ENCODE measurements around the gene TRAF3IP3.

TRAF3IP3 gene

DNA sequence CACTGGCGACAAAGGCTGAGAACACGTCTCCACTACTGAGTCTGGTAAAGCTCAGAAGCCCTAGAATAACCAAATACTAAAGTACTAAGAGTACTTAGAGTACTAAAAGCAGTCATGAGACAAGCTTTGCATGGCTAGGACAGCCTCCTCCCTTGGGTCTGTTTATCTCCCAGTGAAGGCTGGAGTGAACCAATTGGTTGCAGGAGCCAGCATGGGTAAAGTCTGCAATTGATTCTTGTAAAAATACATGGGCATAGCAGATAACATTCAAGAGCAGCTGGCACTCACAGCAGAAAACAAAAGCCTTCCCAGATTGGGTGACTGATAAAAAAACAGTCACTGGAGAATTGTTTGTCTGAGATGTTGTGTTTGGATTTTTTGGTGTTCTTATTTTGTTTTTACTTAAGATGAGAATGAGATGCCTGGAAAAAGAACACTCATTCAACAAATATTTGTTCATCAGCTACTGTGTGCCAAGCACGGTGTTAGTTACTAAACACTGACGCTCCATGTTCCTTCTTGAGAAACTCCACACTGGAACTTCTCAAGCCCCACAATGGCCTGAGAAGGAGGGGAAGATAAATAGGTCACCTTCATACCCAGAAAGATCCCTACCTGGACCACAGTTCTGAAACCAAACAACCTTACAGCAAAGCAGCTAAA, 46.4 kb downstream of the TRAF3IP3 start:
- DNase-seq, result no peak

DNA sequence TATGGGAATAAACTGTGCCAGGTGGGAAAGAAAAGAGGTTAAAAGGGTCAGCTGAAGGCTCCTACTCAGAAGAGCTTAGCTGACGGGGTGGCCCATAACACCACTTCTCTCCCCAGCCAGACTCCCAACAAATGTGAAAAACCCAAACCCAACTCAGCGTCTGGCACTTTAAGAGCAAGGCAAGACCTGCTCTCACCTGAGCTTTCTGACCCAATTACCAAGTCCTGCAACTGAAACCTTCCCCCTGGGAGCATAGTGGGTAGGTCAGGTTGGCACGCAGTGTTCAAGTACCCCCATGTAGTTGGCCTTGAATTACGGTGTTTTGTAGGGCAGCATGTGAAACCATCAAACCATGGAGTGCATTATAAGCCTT, 46.9 kb downstream of the TRAF3IP3 start:
- DNase-seq, result no peak

DNA sequence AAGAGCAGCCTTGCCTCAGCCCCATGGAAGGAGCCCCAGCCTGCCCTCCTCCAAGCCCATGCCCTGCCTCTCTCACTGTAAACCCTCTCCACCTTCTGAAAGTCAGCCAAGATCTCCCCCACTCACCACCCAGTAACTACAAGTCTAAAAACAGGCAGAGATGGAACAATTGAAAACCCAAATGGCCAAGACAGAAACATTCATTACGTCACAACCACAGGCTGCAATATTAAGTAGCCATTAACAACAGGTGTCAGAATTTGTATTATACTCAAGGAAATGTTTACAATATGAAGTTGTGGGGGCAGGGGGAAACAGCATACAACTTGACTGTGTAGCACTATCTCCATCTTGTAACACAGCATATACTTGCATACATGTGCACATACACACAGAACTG, 47.7 kb downstream of the TRAF3IP3 start:
- DNase-seq, result no peak

DNA sequence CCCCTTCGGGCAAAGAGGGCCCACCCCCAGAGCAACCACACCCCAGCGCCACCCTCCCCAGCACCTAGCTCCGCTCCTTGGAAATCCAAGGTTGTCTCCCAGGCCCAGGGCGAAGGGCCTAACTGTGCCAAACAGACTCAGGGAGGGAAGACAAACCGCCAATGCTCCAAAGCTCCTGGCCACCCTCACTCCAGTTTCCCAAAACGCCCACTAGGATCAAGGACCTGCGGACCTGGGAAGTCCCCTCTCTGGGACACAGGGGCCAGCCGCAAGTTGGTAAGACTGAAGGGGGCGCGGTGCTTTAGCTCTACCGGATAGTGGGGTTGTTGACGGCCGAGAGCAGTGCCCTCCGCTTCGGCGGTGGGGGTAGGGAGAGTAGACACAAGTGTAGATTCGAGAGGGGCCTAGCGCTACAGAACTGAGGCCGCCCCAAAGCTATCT, 49.5 kb downstream of the TRAF3IP3 start:
- DNase-seq, result no peak

DNA sequence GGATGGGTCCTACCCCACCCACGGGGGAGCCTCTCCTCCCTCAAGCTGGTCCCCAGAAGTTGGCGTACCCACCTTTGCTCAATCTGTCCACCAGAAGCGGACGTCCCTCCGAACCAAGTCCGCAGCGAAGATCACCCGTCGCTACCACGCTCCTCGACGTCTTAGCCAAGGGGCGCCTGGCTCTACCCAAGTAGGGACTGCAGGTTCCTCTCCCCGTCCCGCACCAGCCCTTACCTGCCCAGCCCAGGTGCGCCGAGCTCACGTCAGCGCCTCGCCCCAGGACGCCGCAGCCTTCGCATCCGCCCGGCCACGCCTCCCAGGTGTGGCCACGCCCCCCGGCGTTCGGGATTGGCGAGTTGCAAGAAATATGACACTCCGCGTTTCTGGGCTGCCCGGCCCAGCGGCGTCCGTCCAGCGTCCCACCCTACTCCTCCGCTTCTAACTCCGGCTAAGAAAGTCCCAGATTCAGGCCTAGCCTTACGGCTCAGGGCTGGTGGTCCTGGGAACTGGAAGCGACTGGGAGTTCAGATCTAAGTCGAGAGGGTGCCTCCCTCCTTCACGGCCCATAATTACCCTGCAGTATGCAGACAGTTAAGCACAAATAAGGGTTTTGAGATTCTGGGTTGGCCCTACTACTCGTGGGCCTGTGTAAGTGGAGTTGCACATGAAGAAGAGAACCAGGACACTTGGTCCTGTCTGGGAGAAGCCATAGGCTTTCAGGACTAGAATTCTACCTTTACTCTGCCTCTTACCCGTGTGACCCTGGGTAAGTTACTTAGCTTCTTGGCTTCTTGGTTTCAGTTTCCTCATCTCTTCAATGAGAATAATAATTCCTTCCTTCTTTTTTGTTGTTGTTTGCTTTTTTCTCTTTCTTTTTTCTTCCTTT, 50.3 kb downstream of the TRAF3IP3 start, which contains the start of gene IRF6:
Gene IRF6, minus strand, starts transcription at position 268 of the 886 bp plus-strand sequence. CDS start 4,729 bp downstream, outside the sequence.
- peak; percentile 82 for DNase-seq

DNA sequence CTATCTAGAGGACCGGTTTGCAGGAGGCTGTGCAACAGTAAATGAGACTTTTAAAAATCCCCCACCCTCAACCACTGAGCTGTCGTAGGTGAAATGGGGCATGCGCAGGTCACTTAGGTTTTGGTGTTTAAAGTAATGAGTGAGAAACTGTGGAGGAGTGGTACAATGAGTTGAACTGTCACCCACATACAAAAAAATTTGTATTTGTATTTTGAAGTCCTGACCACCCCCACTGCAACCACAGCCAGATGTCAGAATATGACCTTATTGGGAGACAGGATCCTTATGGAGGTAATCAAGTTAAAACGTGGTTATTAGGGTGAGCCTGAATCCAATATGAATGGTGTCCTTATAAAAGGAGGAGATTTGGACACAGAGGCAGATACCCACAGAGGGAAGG, 51.7 kb downstream of the TRAF3IP3 start:
- DNase-seq, result no peak

DNA sequence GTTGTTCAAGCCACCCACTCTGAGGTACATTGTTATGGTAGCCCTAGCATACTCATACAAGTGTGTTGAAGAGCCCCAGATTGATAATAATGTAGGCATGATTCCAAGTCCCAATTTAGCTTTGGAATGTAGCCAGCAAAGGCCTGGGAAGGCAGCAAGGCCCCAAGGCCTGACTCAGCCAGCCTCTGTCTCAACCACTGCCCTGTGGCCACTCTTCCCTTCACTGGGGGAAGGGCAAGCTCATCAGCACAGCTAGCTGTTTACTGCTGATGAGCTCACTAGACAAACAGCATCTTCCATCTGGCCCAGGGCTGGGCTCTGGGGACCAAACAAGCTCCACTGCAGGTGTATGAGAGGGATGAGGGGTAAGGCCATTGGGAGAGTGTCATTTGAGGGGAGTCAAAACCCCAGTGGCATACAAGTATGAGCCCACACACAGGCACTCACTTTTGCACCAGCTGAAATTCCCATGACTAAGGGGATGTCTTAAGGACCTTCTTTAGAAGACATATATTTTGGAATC, 52.3 kb downstream of the TRAF3IP3 start:
- DNase-seq, result no peak

DNA sequence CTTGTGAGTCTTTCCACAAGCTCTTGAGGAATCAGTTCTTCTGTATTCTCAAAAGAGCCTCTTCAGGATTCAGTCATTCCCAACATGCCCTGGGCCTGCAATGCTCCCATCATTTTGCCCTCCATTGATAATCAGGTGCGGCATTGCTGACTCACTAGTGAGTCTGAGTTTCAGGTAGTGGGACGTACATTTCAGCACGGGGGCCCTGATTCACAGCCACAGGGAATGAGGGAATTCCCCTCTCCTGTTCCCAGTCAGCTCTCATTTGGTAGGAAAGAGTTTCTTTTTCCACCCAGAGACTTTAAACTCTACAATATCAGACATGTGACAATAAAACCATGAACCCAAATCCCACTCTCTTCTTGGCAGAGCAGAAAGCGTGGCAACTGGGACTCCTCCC, 53.8 kb downstream of the TRAF3IP3 start:
- no peak for DNase-seq

DNA sequence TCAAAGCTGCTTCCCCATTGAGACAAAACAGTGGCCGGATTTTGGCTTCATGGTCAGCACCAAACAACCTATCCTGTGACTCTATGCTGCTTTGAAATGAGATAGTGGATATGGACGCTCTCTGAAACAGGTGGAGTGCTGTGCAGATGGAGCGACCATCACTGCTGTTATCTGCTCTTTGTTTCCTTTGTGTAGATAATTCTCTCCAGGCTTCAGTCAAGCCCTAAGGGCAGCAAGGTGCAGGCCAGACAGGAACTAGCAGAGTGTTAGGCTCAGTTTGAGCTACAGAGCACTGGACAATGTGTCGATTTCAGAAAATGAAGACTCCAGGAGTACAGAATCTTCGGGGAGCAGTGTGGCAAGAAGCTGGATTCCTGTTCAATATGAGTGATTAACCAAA, 54.9 kb downstream of the TRAF3IP3 start:
- DNase-seq, result no peak

DNA sequence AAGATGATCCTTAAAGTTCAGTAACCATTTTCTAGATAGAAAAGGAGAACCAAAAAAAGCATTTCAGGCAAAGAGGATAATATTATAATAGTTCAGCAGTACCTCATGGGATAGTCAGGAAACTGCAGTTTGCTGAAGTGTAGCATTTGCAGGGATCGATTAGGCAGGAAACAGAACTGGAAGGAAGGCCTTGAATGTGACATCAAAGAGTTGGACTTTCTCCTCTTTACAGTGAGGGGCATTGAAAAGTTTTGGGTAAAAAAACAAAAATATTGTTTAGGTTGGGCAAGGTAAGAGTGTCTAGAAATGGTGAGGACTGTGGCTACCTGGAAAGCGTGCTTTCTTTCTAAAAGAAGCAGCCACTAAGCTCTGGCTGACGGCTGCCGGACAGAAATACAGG, 58.0 kb downstream of the TRAF3IP3 start:
- no peak for DNase-seq

DNA sequence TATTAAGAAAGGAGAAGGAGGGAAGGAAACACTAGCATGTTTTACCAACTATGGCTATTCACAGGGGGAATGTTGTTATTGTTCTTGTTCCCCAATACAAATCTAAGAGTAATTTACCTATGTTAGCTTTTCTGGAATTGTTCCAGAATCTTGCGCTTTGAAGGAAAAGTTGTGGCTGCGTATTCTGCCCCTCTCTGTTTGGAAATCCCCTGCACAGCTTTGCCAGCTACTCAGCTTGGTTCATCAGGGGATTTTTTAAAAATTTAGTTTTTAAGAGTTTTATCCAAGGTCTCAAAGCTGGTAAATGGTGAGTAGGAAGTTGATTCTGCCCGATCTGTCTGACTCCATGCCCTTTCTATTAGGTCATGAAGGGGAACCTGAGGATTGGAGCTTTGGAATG, 59.6 kb downstream of the TRAF3IP3 start:
- DNase-seq, result peak; percentile 12

DNA sequence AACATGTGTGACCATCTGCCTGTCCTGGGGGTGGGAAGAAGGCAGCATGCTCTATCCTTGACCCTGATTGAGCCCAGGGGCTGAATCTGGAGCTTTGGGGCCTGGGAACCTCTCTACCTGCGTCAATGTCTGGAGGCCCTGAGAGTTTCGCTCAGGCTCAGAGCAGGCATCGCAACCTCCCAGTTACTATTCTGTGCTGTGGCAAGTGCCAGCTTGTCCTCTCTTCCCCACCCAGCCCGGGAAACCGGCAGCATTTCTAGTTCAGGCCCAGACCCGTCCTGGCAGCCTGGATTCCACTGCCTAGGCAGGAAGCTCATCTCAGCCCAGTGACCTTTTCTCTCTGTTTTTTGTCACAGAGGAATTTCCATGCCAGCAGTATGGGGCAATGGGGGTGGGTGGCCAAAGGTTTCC, 60.1 kb downstream of the TRAF3IP3 start:
- no peak for DNase-seq

DNA sequence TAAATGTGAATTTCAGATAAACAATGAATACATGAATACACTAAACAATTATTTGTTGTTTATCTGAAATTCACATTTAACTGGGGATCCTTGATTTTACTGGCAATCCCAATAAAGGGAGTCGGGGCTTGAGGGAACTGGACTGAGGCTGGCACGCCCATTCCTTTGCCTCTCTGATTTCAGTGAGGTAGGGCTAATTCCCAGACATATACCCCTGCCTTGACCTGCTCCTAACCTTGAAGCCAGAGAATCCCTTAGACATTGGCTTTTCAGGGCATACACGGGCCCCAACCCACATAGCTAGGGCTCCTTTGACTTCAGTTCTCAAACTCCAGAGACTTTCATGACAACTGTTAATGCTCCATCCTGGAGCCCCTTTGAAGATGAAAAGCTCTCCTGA, 61.1 kb downstream of the TRAF3IP3 start:
- no peak for DNase-seq

DNA sequence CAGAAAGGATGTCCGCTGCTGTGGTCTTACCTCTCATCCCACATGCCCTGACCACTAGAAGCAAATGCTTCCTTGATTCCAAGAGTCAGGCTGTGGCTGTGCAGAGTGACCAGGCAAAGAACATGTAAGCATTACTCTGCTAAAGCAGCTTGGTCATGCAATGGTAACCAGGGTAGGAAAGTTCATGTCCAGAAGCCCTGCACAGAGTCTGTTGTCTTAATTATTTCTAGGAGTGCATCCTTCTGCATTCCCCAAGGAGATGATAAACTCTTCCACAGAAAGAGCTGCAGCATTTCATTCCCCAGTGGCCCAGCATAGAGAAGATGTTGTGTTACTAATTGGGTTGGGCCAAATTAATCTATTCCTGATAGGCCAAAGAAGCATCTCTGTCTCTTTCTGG, 61.8 kb downstream of the TRAF3IP3 start:
- DNase-seq, result no peak

DNA sequence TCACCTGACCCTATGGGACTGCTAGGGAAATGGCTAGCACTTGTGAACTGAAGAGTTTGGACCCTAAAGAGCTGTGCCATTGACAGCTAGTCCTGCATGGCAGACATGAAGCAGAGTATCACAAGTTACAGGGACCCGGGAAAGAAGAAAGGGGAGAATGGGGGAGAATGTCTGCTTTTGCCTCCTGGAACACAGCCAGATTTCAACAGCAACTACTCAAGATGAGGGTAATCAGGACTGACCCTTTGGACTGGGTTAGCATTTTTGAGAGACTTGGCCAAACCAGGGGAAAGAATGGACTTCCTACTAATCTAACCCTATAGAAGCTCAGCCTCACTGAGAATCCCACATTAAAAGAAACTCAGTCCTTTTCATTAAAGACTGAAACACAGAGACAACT, 63.2 kb downstream of the TRAF3IP3 start:
- no peak for DNase-seq

DNA sequence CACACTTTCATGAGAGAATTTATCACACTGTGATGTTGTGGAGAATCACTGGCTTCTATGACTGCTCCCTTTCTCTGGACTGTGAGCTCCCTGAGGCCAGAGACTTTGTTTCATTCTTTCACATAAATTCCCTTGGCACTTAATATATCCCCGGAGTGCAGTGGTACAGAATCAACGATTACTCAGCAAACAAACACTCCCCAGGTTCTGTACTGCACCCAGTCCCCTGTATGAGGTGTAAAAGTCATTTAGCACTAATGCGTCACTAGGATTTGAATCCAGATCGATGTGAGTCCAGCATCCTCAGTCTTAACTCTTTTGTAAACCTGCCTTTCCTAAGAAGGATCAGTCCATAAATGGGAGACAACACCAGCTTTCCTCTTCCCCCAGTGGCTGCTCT, 65.1 kb downstream of the TRAF3IP3 start:
- no peak for DNase-seq

DNA sequence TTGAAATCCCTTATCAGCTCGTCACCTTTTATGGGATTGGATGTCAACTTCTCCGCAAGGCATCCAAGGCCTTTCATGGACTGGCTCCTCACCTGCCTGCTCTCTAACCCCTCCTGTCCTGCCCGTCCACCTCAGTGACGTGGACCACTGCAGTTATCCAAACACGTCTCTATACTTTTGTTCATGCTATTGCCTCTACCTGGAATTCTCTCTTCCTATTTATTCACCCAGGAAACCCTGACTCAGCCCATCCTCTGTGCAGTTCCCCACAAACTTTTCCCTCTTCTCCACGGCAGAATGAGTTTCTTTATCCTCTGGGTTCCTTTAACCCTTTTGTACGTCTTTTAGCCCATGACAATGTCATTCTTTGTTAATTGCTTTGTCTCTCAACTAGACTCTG, 66.9 kb downstream of the TRAF3IP3 start:
- no peak for DNase-seq

DNA sequence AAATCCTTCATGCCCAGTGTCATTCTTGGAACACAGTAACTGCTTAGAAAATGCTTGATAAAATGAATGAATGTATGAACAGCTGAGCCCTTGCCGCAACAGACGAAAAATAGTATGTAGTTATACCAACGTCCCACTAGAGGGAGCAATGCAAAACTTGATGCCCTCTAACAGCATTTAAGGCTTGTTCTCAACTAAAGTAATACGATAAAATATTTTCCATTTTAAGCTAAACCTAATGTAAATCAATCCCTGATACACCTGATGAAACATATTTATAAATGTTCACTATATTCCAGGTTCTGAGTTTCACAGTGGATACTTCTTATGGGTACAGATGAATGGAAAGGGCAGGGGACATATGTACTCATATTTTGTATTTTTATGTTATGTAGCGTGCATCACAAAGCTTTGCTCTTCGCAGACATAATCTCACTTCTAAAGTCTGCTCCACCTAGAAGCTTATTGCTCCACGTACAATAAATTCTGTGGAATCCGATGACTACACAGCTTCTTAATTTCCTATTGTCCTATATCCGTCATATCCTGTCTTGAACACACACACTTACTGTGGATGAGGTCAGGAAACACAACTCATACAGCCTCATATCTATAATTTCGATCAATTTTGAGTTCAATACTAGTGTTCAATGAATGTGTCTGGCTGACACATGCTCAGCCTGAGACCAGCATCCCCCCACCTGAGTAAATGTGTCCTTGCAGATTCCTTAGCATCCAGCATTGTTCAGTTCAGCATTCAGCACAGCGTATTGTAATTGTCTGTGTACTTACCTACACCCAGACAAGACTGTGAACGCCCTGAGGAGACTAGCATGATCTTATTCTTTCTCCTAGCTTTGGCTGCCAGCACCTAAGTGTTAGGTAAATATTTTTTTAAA, 67.5 kb downstream of the TRAF3IP3 start:
- peak; percentile 65 for DNase-seq

DNA sequence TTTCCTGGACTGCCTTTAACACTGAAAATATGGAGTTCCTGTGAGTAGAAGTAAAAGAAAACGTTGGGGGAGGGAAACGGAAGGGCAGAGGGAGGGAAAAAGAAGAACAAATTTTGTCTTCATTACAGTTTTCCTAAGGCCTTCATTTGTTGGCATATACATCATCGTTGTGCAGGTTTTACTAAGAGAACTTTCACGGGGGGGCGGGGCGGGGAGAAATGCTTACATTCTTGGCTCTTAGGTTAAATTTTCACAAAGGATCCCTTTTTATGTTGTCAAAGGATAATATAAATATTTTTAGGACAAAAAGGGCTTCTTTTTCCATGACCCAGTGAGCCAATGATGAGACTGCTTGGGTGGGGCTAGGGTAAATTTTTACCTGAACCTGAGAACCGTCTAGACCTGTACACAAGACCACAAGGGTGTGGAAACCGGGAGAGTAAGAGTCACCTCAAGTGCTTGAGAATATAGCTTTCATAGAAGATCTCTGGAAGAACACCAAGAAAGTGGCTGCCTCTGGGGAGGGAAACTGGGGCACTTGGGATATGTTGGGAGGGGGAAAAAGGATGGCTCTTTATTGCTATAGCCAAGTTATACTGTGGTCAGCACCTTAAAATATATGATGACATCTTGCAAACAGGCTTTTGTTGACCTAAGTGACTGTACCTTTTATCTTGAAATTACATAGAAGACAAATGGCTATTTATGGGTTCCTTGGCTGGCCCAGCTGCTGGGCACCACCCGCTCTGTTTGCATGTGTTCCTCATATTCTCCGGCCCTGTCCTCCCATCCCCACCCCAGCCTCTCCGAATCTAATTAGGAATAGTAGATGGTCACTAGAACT, 70.0 kb downstream of the TRAF3IP3 start:
- no peak for DNase-seq

DNA sequence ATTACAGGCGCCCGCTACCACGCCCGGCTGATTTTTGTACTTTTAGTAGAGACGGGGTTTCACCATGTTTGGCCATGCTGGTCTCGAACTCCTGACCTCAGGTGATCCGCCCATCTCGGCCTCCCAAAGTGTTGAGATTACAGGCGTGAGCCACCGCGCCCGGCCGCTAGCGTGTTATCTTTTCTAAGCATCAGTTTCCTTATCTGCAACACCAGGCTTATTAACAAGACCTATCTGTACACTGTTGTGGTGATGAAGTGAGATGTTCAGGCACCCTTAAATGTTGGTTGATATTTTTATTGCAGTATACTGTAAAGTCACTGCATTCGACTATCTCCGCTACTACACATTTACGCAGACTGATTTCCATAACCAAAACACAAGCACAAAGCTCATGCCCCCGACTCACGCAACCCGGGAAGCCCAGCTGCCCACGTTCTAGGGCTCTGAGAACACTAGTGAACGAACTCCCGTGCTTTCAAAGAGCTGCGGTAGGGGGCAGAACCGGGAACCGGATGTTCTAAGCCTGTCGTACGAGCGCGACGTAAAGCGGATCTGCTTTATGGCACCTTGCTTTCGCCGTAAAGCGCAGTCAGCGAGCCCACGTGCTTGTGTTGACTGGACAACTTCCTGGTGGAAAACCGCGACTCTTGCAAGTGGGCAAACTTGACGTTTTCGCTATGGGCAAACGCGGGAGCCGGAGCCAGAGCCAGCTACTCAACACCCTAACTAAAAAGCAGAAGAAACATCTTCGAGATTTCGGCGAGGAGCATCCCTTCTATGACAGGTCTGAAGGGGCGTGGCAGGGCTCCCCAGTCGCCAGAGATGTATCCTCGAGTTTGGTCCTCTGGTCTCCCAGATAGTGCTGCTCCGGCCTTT, 71.8 kb downstream of the TRAF3IP3 start, which contains the start of gene UTP25:
Gene UTP25, plus strand, starts transcription at position 589 of the 879 bp plus-strand sequence. Its CDS starts 92 bp downstream, at position 681.
- DNase-seq, result peak; percentile 94

DNA sequence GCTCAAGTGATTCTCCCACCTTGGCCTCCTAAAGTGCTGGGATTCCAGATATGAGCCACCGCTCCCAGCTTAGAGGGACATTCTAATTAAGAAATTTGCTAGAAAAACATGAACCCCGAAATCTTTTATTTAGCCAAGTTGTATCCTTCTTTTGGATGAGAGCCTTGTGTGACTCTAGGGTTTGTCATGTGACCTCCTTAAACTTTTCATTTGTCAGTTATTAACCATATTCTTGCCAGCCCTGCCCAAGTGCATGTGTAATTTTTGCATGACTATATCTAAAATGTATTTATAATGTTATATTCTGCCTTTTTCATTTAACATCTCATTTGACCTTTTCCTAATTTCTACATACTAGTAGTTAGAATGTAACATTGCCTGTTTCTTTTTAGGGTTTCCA, 73.9 kb downstream of the TRAF3IP3 start:
- no peak for DNase-seq

Measured in CD4-positive, alpha-beta T cell treated with Interleukin-12 subunit alpha and Interleukin-12 subunit beta, for 1 hour (primary cell).